ENCODE data around the gene ZNF593OS. TPM values are rescaled to one million over a fixed set of nuclear protein-coding genes. Genes with fewer than 3 reads are reported as not detected.

ZNF593OS gene
- polyA plus RNA-seq, 1 donor from 2014 or later: not detected

DNA sequence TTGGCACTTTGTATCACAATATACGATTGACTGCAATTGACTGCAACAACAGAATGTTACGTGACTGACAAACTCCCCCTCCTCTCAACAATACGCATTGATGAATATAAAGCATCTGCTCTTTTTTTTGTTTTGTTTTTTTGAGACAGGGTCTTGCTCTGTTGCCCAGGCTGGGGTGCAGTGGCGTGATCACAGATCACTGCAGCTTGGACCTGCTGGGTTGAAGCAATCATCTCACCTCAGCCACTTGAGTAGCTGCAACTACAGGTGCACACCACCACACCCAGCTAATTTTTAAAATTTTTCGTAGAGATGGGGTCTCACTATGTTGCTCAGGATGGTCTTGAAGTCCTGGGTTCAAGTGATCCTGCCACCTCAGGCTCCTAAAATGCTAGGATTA, 41.1 kb upstream of the ZNF593OS start:
- Histone ChIP-seq H3K27me3 (ENCODE audit: insufficient read depth, low read depth, low read length) (no peaks in the 10 kb centered on the region), H3K36me3 (ENCODE audit: insufficient read depth, low read length) (no peaks in the 10 kb centered on the region), H3K4me2 (ENCODE audit: low read length) (no peak overlapping the region), H3K27ac (ENCODE audit: low read length) (no peak overlapping the region), H4K20me1 (ENCODE audit: insufficient read depth) (no peaks in the 10 kb centered on the region), H3K9me2 (ENCODE audit: insufficient read depth, low read length) (no peaks in the 10 kb centered on the region), H3K9ac (ENCODE audit: low read length) (no peak overlapping the region), H3K9me3 (ENCODE audit: low read length) (no peaks in the 10 kb centered on the region), H3K79me2 (replicated peaks; ENCODE audit: insufficient read depth, low read length) (no peaks in the 10 kb centered on the region), H2AFZ (ENCODE audit: low read depth, low read length) (no peak overlapping the region), H3K4me3 (ENCODE audit: low read length) (no peak overlapping the region), H3F3A (ENCODE audit: insufficient read depth, low read length, poor library complexity, severe bottlenecking) (no peaks in the 10 kb centered on the region)
- TF ChIP-seq SMC3 (conservative IDR thresholded peaks at IDR 0.05; ENCODE audit: poor library complexity): no peak
- TF ChIP-seq TAF1 (IDR thresholded peaks at IDR 0.05; ENCODE audit: low read depth): no peak
- TF ChIP-seq, protein P1, sequence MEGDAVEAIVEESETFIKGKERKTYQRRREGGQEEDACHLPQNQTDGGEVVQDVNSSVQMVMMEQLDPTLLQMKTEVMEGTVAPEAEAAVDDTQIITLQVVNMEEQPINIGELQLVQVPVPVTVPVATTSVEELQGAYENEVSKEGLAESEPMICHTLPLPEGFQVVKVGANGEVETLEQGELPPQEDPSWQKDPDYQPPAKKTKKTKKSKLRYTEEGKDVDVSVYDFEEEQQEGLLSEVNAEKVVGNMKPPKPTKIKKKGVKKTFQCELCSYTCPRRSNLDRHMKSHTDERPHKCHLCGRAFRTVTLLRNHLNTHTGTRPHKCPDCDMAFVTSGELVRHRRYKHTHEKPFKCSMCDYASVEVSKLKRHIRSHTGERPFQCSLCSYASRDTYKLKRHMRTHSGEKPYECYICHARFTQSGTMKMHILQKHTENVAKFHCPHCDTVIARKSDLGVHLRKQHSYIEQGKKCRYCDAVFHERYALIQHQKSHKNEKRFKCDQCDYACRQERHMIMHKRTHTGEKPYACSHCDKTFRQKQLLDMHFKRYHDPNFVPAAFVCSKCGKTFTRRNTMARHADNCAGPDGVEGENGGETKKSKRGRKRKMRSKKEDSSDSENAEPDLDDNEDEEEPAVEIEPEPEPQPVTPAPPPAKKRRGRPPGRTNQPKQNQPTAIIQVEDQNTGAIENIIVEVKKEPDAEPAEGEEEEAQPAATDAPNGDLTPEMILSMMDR (IDR thresholded peaks at IDR 0.05; ENCODE audit: poor library complexity, severe bottlenecking): no peak
- no peak for TF ChIP-seq POLR2AphosphoS5 (IDR thresholded peaks at IDR 0.05)
- no peak for TF ChIP-seq REST (IDR thresholded peaks at IDR 0.05; ENCODE audit: borderline replicate concordance)

- no peaks in the 10 kb centered on the region for H3K79me2 ChIP-seq (replicated peaks; ENCODE audit: insufficient read depth, low read length)
- H3K9me2 ChIP-seq (ENCODE audit: insufficient read depth, low read length): no peaks in the 10 kb centered on the region
- H3K36me3 ChIP-seq (ENCODE audit: insufficient read depth, low read length): no peaks in the 10 kb centered on the region
- H3K4me2 ChIP-seq (ENCODE audit: low read length): peak overlapping the region; percentile 31
- H3F3A ChIP-seq (ENCODE audit: insufficient read depth, low read length, poor library complexity, severe bottlenecking): no peaks in the 10 kb centered on the region
- H3K27ac ChIP-seq (ENCODE audit: low read length): peak overlapping the region; percentile 54
- no peaks in the 10 kb centered on the region for H4K20me1 ChIP-seq (ENCODE audit: insufficient read depth)
- H3K9ac ChIP-seq (ENCODE audit: low read length): no peak overlapping the region
- no peaks in the 10 kb centered on the region for H3K9me3 ChIP-seq (ENCODE audit: low read length)
- H2AFZ ChIP-seq (ENCODE audit: low read depth, low read length): peak overlapping the region; percentile 17
- no peaks in the 10 kb centered on the region for H3K27me3 ChIP-seq (ENCODE audit: insufficient read depth, low read depth, low read length)
- TF ChIP-seq SMC3 (conservative IDR thresholded peaks at IDR 0.05; ENCODE audit: poor library complexity) (no peak), TAF1 (IDR thresholded peaks at IDR 0.05; ENCODE audit: low read depth) (no peak), RAD21 (conservative IDR thresholded peaks at IDR 0.05) (no peak), REST (IDR thresholded peaks at IDR 0.05; ENCODE audit: borderline replicate concordance) (no peak), MXI1 (conservative IDR thresholded peaks at IDR 0.05; ENCODE audit: poor library complexity, severe bottlenecking) (no peak), EP300 (conservative IDR thresholded peaks at IDR 0.05; ENCODE audit: poor library complexity, severe bottlenecking) (no peak)
- TF ChIP-seq, protein P1 (IDR thresholded peaks at IDR 0.05; ENCODE audit: poor library complexity, severe bottlenecking): no peak
- peak overlapping the region; percentile 21 for H3K4me3 ChIP-seq (ENCODE audit: low read length)
Observed at GRCh38 chr1:26210147-26210870, 38.7 kb upstream of the ZNF593OS start.

All from neural cell (in vitro differentiated cells).